ENCODE data around the gene GLDC.

DNA sequence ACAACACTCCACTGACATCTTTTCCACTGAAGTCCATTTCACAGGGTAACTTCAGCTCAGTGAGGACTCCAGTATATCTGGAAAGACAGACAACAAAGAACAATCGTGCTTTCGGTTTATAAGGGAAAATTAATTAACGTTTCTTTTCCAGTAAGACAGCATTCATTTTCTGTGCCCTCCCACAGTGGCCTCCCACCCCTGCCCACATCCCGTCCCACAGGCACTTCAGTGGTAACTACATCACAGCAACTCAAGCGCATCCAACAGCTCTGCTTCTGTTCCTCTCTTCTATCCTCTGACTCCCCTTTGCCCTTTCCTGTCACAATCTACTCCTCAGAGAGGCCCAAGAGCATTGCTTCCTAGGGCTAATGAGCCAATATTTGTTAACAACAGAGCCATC is 40.3 kb downstream of the GLDC start:
- TF ChIP-seq POLR2AphosphoS5 (IDR thresholded peaks at IDR 0.05) (no peak), POLR2A (IDR thresholded peaks at IDR 0.05) (no peak), EP300 (IDR thresholded peaks at IDR 0.05) (no peak)
- TF ChIP-seq, protein P1, sequence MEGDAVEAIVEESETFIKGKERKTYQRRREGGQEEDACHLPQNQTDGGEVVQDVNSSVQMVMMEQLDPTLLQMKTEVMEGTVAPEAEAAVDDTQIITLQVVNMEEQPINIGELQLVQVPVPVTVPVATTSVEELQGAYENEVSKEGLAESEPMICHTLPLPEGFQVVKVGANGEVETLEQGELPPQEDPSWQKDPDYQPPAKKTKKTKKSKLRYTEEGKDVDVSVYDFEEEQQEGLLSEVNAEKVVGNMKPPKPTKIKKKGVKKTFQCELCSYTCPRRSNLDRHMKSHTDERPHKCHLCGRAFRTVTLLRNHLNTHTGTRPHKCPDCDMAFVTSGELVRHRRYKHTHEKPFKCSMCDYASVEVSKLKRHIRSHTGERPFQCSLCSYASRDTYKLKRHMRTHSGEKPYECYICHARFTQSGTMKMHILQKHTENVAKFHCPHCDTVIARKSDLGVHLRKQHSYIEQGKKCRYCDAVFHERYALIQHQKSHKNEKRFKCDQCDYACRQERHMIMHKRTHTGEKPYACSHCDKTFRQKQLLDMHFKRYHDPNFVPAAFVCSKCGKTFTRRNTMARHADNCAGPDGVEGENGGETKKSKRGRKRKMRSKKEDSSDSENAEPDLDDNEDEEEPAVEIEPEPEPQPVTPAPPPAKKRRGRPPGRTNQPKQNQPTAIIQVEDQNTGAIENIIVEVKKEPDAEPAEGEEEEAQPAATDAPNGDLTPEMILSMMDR (IDR thresholded peaks at IDR 0.05) = no peak

All from upper lobe of left lung (tissue), 4 donors.